Duodenal mucosa (tissue), 2 donors: Measurements from ENCODE around the gene TMEM131.
A peak's percentile ranks its signal among the peaks of the same experiment; 100 is the strongest.

Source experiments
- H3K27ac ChIP-seq: one replicate; pipeline ENCODE4 v1.7.0; 2013; ENCODE audit warnings: low read depth, low read length
- H3K27me3 ChIP-seq, 2 donors: one replicate each; pipeline ENCODE4 v1.7.0; 2013; ENCODE audit warnings: low read length in 2 of 2, control low read depth in 1 of 2; ENCODE audit not compliant: insufficient read depth in 2 of 2, control insufficient read depth in 1 of 2
- H3K36me3 ChIP-seq, 2 donors: one replicate each; pipeline ENCODE4 v1.7.0; 2013; ENCODE audit warnings: low read length in 2 of 2, control low read depth in 1 of 2; ENCODE audit not compliant: insufficient read depth in 2 of 2, control insufficient read depth in 1 of 2
- H3K4me1 ChIP-seq, 2 donors: one replicate each; pipeline ENCODE4 v1.7.0; 2013; ENCODE audit warnings: low read length in 2 of 2, control low read depth in 1 of 2; ENCODE audit not compliant: insufficient read depth in 2 of 2, control insufficient read depth in 1 of 2
- H3K4me3 ChIP-seq, 2 donors: one replicate each; pipeline ENCODE4 v1.7.0; 2013; ENCODE audit warnings: low read length in 2 of 2, low read depth in 1 of 2
- H3K9ac ChIP-seq, 2 donors: one replicate each; pipeline ENCODE4 v1.7.0; 2013; ENCODE audit warnings: low read length in 2 of 2, low read depth in 1 of 2
- H3K9me3 ChIP-seq, 2 donors: one replicate each; pipeline ENCODE4 v1.7.0; 2013; ENCODE audit warnings: low read length in 2 of 2, control low read depth in 1 of 2; ENCODE audit not compliant: control insufficient read depth in 1 of 2

The TMEM131 gene

GRCh38 chr2:97723156-97724072, 272.3 kb downstream of the TMEM131 start:
- Histone ChIP-seq H3K4me1 (peaks cover 0 to 8% of the 10 kb centered on the region in 2 donors), H3K4me3 (no peak overlapping the region), H3K9ac (no peak overlapping the region), H3K9me3 (no peaks in the 10 kb centered on the region), H3K36me3 (peaks cover 0 to 4% of the 10 kb centered on the region in 2 donors), H3K27ac (no peak overlapping the region), H3K27me3 (no peaks in the 10 kb centered on the region)

GRCh38 chr2:97722227-97722626, 273.5 kb downstream of the TMEM131 start:
- H3K36me3 ChIP-seq, result peaks cover 0 to 4% of the 10 kb centered on the region in 2 donors
- no peaks in the 10 kb centered on the region for H3K27me3 ChIP-seq
- no peaks in the 10 kb centered on the region for H3K9me3 ChIP-seq
- no peak overlapping the region for H3K4me3 ChIP-seq
- no peaks in the 10 kb centered on the region for H3K4me1 ChIP-seq
- H3K9ac ChIP-seq, result no peak overlapping the region
- no peak overlapping the region for H3K27ac ChIP-seq

- no peaks in the 10 kb centered on the region for H3K4me1 ChIP-seq
- no peak overlapping the region for H3K4me3 ChIP-seq
- no peaks in the 10 kb centered on the region for H3K9me3 ChIP-seq
- H3K27me3 ChIP-seq, result no peaks in the 10 kb centered on the region
- H3K9ac ChIP-seq, result no peak overlapping the region
- H3K36me3 ChIP-seq, result no peaks in the 10 kb centered on the region
- H3K27ac ChIP-seq, result no peak overlapping the region
These were observed 275.0 kb downstream of the TMEM131 start for GRCh38 chr2:97720746-97721145.

- no peak overlapping the region for H3K27ac ChIP-seq
- H3K4me3 ChIP-seq, result peak overlapping the region; percentile 39 to 45
- no peaks in the 10 kb centered on the region for H3K27me3 ChIP-seq
- H3K9ac ChIP-seq, result no peak overlapping the region
- no peaks in the 10 kb centered on the region for H3K36me3 ChIP-seq
- no peaks in the 10 kb centered on the region for H3K9me3 ChIP-seq
- no peaks in the 10 kb centered on the region for H3K4me1 ChIP-seq
These were observed 276.2 kb downstream of the TMEM131 start for GRCh38 chr2:97719362-97720155.

- Histone ChIP-seq H3K27me3 (no peaks in the 10 kb centered on the region), H3K36me3 (no peaks in the 10 kb centered on the region), H3K4me1 (no peaks in the 10 kb centered on the region), H3K9ac (no peak overlapping the region), H3K9me3 (no peaks in the 10 kb centered on the region), H3K4me3 (peak overlapping the region; percentile 39 to 45), H3K27ac (no peak overlapping the region)
These were observed 276.8 kb downstream of the TMEM131 start for GRCh38 chr2:97718942-97719341.

- H3K36me3 ChIP-seq, result no peaks in the 10 kb centered on the region
- no peak overlapping the region for H3K9ac ChIP-seq
- no peaks in the 10 kb centered on the region for H3K27me3 ChIP-seq
- H3K4me3 ChIP-seq, result peak overlapping the region; percentile 39 to 45
- no peaks in the 10 kb centered on the region for H3K9me3 ChIP-seq
- H3K27ac ChIP-seq, result no peak overlapping the region
- H3K4me1 ChIP-seq, result no peaks in the 10 kb centered on the region
These were observed 277.5 kb downstream of the TMEM131 start for GRCh38 chr2:97718051-97718882.

GRCh38 chr2:97717613-97717995, 278.1 kb downstream of the TMEM131 start:
- Histone ChIP-seq H3K4me3 (no peak overlapping the region), H3K27ac (no peak overlapping the region), H3K9me3 (no peaks in the 10 kb centered on the region), H3K36me3 (no peaks in the 10 kb centered on the region), H3K9ac (no peak overlapping the region), H3K27me3 (no peaks in the 10 kb centered on the region), H3K4me1 (no peaks in the 10 kb centered on the region)

GRCh38 chr2:97716695-97717612, 278.8 kb downstream of the TMEM131 start:
- no peaks in the 10 kb centered on the region for H3K4me1 ChIP-seq
- H3K27me3 ChIP-seq, result no peaks in the 10 kb centered on the region
- H3K9ac ChIP-seq, result peak overlapping the region; percentile 6 to 12
- no peak overlapping the region for H3K4me3 ChIP-seq
- H3K9me3 ChIP-seq, result no peaks in the 10 kb centered on the region
- H3K36me3 ChIP-seq, result no peaks in the 10 kb centered on the region
- H3K27ac ChIP-seq, result no peak overlapping the region

- H3K36me3 ChIP-seq, result no peaks in the 10 kb centered on the region
- H3K27me3 ChIP-seq, result no peaks in the 10 kb centered on the region
- H3K4me1 ChIP-seq, result no peaks in the 10 kb centered on the region
- H3K27ac ChIP-seq, result no peak overlapping the region
- H3K4me3 ChIP-seq, result no peak overlapping the region
- no peaks in the 10 kb centered on the region for H3K9me3 ChIP-seq
- H3K9ac ChIP-seq, result peak overlapping the region in 1 of 2 donors; percentile 6
These were observed 279.6 kb downstream of the TMEM131 start for GRCh38 chr2:97715951-97716694.
